GM19099 (cell line): ENCODE measurements around the gene VPS13C.

ENCODE experiments used
- POLR2A ChIP-seq: IDR thresholded peaks from 3 replicates; pipeline ENCODE4 v1.6.1; 2011; ENCODE audit warnings: low read depth; ENCODE audit not compliant: insufficient read length; ENCODE audit errors: extremely low read depth

VPS13C gene

DNA sequence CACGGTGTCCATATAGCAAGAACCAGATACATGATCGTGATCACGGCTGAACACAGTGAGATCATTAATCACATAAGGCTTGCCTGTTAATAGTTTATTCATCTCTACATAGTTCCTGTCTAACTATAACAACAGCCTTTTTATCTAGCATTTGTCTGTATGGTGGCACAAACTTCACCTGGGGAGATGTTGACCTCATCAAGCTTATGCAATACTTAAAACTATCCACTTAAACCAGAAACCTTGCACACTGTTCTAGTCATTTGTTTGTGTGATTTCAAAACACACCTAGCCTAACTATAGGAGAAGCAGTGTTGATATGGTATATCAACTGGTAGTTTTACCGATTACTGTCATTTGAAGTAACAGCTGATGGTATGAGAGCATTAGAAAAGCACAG lies 124.8 kb downstream of the VPS13C start:
- no peak for TF ChIP-seq POLR2A

DNA sequence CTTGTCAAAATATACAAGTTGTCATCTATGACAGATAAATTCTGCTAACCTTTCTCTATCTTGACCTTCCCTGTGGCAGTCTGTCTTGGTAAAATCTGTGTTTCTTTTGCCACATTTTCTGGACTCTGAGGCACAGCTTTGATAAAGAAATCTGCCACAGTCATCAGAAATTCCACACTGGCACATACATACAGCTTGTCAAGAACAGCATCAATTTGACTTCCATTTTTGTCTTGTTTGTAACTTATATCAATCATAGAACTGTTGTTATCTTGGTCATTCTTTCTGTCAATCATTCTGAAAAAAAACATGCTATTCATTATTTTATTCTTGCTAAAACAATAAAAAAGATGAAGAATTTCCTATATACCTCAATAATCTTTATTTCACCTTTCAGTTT lies 130.8 kb downstream of the VPS13C start:
- no peak for TF ChIP-seq POLR2A

DNA sequence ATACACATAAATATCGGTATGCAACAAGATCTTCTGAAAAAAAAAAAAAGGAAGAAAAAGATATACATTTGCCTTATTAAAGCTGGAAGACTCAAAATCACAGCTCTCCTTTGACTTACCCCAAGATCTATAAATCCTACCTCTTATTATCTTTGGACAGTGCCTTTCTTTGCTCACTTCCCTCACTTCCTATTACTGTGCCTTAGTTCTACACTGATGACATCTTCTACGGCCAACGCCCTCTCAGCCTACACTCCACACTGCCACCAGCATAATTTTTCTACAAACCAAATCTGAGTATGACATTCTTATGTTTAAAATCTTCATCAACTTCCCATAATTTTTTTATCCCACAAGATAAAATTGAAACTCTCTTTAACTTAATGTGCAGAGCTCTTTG lies 137.1 kb downstream of the VPS13C start:
- TF ChIP-seq POLR2A = no peak

DNA sequence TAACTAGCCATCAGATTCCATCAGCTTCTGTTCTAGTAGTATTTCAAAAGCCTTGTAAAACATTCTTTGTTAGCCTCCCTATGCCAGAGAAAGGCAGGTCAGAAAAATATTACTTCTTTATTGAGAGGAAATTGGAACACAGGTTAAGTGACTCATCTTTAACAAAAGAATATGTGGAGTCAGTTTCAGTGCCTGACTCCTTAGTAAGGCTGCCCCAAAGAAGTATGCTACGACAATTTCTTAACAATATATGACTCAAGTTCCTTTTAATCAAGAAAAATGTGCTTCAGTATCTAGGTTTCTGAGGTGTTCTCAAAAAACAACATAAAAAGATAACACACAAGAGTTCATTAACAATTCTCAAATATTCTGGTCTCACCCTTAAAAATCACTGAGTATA lies 139.2 kb downstream of the VPS13C start:
- TF ChIP-seq POLR2A = no peak

DNA sequence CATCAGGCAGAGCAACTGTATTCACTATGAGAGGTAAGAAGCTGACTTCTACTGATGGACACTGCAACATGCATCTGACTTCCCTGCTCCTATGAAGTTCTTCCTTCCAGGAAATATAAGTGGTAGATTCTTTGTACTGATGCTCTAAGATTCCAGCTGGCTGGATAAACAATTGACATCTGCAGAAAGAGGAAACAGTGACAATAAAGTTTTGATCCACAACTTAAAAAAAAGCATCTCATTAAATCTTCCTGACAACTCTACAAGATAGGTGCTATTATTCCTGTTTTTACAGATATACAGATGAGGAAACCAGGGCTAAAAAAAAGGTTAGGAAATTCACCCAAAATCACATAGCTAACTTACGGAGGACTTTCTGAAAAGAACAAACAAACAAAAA lies 142.8 kb downstream of the VPS13C start:
- TF ChIP-seq POLR2A = no peak

DNA sequence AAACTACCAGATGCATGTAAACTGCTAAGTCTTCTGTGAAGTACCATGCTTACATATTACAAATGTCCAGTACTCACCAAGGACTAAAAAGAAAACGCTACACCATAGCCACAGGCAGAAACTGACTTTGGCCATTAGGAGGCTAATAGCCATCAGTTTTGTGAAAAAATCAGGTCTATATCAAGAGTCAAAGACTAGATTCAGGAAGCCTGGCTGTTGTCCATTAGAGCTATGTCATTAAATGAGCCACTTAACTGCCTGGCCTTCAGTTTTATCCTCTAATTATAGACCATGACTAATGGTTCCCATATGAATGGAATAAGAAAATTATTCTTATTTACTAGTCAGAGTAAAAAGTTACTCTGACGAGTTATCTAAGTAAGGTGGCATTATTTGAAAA lies 144.1 kb downstream of the VPS13C start:
- TF ChIP-seq POLR2A = no peak

DNA sequence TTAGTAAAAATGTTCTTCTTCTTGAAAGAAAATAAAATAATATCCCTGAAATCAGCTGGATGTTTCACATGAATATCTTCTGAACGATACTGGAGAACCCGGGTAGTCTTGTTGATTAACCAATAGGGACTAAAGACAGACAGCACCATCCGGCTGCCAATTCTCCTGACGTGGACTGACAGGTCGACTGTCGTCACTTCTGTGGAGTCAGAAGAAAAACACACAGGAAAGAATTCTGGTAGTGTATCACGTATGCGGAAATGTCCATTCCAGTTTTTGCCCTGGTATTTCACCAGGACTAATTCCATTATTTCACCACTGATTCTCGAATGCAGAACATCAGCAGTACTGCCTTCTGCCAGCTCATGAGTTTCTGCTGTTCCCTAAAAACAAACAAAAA lies 144.6 kb downstream of the VPS13C start:
- TF ChIP-seq POLR2A = no peak

DNA sequence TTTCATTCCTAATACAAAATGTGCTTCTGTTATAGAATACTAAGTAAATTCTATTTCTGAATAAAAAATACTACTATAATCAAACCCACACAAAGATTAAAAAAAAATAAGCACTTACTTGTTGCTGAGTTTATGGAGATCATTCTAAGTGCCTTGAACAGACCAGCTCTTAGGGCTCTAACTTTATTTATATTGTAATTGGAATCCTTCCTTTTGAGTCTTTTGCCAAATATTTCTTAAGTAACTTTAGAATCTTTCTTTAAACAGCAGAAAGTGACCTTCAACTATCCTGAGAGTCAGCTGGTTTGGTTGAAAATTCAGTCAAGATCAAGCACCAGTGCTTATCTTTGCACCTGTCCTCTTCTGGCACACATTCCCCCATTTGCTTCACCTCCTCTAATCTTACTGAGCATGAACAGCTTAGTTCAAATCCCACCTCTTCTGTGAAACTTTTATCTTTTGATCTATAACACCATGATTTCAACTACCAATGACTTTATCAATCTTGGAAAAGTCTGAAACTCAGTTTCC lies 149.3 kb downstream of the VPS13C start:
- no peak for TF ChIP-seq POLR2A

DNA sequence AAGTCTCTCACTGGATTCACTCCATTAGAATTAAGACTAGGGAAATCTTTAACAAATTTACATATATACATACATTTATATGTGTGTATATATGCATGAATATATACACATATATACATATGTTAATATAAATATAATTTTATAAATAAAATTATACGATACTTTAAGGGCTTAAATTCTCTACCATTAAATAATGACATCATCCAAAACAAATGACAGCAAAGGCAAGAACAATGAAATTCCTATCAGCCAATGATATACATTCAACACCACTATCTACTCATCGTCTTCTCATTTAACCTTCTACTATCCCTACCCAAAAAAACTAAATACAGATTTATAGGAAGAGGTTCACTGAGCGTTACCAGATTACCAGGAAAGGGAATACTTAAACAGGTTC lies 152.0 kb downstream of the VPS13C start:
- no peak for TF ChIP-seq POLR2A

DNA sequence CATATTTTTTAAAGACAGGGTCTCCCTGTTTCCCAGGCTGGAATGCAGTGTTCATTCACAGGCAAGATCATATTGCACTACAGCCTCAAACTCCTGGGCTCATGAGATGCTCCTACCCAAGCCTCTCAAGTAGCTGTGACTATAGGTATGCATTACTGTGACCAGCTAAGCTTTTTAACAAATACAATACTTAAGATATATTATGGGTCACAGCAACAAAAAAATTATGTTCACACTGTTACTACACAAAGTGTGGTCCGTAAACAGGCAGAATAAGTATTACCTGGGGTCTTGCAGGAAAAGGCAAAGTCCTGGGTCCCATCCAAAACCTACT lies 152.5 kb downstream of the VPS13C start:
- TF ChIP-seq POLR2A = no peak

DNA sequence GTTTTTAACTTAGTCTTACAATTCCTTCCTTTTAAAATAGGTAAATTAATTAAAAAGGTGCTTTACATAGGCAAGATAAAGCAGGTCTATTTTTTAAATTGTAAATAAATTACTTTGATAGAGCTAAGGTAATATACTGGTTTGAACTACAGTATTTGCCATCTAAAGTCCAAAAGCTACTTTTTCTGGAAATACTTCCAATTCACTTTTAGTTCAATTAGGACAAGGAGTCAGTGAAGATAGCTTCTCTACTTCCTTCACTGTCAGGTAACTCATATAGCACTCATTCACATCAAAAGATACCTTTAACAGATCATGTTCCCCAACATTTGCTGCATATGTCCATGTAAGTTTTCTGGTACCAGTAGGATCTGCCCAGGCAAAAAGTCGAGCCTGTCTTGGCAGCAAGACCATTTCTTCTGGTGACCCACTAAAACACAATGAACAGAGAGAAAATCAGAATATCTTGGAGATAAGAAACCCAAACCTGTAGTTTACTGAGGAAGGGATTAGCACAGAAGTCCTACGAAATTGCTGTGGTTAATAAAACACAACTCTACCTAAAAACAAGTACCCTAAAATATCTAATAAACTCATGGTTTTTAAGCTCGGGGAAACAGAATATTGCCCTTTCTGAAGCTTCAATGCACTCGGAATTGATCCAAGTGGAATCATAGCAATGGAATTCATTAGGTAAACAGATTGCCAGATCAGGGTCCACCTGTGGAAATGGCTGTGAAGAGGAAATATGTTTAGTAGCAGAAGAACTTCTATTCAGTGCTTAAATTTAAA lies 153.1 kb downstream of the VPS13C start:
- TF ChIP-seq POLR2A = no peak

DNA sequence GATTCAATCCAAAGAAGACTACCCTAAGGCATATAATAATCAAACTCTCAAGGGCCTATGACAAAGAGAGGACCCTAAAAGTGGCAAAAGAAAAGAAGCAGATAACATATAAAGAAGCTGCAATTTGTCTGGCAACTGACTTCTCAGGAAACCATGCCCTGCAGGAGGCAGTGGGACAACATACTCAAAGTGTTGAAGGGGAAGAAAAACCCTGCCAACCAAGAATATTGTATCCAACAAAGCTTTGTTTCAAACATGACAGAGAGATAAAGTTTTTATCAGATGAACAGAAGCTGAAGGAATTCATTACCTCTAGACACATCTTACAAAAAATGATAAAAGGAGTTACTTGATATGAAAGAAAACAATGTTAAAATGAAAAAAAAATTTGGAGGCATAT lies 167.1 kb downstream of the VPS13C start:
- no peak for TF ChIP-seq POLR2A

DNA sequence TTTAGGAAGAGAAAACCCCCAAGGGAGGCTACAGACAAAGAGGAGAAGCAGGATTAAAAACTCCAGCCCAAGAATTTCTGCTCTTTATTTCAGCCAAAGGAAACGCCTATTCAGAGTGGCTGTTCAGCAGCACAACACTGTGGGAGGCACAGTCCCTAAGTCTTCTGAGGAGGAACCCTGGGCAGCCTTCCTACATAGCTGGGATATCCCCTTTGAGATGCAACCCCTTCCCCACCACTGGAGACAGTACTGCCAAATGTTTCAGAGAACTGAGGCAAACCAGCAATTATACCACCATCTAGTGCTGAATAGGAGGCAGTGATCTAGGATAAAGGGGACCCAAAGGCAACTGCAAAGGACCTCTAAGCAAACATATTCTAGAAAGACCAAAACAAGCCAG lies 168.1 kb downstream of the VPS13C start:
- no peak for TF ChIP-seq POLR2A

DNA sequence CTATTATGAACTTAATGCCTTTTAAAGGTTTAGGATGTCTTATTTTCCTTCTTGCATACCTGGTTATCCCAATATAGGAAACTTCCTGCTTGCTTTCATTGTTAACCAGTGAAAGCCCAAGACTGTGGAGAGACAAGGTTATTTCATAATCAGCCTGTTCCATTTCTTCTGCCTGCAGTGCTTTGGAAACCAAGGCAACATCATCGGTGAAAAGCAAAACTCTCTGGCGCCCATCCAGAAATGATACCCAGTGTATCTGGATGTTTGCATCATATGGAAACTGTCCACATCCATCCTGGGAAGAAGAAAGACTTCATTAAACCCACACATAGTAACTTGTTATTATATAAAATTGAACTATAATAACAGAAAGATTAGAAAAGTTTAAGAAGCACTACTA lies 170.1 kb downstream of the VPS13C start:
- TF ChIP-seq POLR2A = no peak

DNA sequence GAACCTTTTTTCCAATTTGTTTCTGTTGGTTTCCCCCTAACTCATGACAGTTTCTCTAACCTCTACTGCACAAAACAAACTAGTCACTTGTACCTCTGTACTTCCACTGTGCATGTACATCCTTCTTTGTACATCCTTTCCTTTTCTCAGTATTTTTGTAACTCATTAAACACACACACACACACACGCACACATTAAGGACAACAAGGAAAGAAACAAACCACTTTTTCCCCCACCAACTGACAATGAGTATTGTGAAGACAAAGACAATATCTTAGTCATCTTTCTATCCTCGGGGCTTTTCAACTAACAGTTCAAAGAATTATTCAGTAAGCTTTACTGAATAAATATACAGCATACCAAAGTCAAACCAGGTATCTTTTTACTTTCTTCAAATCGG lies 170.5 kb downstream of the VPS13C start:
- no peak for TF ChIP-seq POLR2A

DNA sequence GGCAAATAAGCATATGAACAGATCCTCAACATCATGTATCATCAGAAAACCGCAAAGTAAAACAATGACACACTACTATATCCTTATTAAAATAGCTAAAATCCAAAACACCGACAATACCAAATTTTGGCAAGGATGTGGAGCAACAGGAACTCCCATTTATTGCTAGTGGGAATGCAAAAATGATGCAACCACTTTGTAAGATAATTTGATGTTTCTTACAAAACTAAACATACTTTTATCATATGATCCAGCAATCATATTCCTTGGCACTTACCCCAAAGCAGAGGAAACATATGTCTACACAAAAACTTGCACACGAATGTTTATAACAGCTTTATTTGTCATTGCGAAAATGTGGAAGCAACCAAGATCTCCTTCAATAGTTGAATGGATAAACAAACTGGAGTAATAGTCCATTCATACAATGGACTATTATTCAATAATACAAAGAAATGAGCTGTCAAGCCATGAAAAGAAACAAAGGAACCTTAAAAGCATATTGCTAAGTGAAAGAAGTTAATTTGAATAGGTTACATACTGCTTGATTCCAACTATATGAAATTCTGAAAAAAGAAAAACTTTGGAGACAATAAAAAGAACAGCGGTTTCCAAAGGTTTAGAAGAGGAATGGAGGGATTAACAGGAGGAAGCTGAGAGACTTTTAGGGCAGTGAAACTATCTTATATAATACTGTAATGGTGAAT lies 172.0 kb downstream of the VPS13C start:
- TF ChIP-seq POLR2A = no peak
